Uterus (tissue), 2 donors: ENCODE results near the gene AUTS2.

Source experiments
- CTCF ChIP-seq, 4 experiments: fragments of 200-600 bp in 2 of 4; fragments of 450-650 bp in 2 of 4; sonication (generic) in 2 of 4; IDR thresholded peaks; one replicate each; pipeline ENCODE4 v1.5.1; 2016 to 2019; ENCODE audit warnings: antibody characterized with exemption in 4 of 4, mild to moderate bottlenecking in 2 of 4, moderate library complexity in 1 of 4
- POLR2A ChIP-seq, 2 donors: fragments of 450-650 bp; IDR thresholded peaks; one replicate each; pipeline ENCODE4 v1.6.1; 2016; ENCODE audit warnings: antibody characterized with exemption in 2 of 2, mild to moderate bottlenecking in 1 of 2, moderate library complexity in 1 of 2

GRCh38 chr7:70406186-70406949, 808.1 kb downstream of the AUTS2 start:
- TF ChIP-seq POLR2A (IDR thresholded peaks at IDR 0.05) (no peak), CTCF (IDR thresholded peaks at IDR 0.05) (no peak)
